ENCODE results near the gene TMEM86A. TPM values are rescaled to one million over a fixed set of nuclear protein-coding genes. Genes with fewer than 3 reads are reported as not detected.

TMEM86A gene
- total RNA-seq, 1 donor from 2014 or later = 7.4 TPM

DNA sequence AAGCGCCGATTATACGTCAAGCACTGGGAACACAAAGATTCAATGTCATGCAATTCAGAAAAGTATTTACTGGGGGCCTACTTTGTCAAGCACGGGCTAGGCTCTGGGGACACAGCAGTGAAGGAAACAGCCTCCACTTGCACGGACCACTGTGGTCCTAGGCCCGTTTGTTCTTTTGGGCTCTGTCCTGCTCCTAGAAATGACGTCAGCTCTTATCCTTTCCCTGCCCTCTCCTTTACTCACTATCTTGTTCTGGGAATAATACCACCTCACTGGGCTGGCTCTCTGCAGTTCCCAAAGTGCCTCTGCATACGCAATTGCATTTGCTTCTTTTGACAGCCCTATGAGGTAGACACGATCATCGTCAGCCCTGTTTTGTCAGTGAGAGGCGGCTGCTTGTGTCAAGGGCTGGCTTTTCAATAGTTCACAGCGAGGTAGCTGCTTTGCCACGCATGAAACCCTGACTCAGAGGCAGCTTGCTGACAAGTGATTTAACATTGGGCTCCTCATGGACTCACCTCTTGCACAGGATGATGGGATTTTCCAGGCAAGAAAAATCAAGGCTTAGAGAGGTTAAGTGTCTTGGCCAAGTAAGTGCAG, 50.3 kb downstream of the TMEM86A start:
- no peaks in the 10 kb centered on the region for H3K36me3 Mint-ChIP-seq
- H3K4me3 Mint-ChIP-seq = no peak overlapping the region
- peaks cover 29% of the 10 kb centered on the region for H3K27me3 Mint-ChIP-seq (ENCODE audit: low read depth)
- TF ChIP-seq CTCF (IDR thresholded peaks at IDR 0.05; ENCODE audit: unreplicated experiment) = no peak
- no peak for DNase-seq (ENCODE audit: low spot score in 2 of 2, unreplicated experiment in 2 of 2)
- H3K4me1 Mint-ChIP-seq = no peaks in the 10 kb centered on the region
- no peak overlapping the region for H3K27ac Mint-ChIP-seq
- H3K9me3 Mint-ChIP-seq = no peaks in the 10 kb centered on the region

DNA sequence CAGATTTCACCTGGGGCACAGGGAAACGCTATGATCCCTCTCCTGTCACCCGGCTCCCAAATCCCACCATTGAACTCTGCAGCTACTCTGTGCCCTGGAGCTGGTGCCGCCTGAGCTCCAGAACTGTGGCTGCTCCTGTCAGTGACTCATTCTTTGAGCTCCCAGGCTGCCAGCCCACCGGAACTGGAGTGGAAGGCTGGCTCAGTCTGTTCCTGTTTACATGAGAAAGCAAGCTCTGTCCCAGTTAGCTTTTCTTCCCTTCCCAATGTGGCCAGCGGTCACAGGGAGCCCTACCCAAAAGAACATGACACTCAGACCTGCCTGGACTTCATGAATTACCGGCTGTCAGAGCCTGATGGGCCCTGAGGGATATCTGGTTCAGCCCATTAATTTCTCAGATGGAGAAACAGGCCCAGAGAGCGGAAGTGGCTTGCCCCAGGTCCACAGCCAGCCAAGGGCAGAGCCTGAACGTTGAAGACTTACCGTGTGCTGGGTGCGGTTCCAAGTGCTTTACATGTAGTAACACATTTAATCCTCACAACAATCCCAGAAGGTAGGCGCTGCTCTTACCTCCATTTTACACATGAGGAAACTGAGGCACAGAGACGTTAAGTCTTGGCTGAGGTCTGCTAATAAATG, 51.2 kb downstream of the TMEM86A start:
- H3K27me3 Mint-ChIP-seq (ENCODE audit: low read depth) = peaks cover 33% of the 10 kb centered on the region
- no peaks in the 10 kb centered on the region for H3K9me3 Mint-ChIP-seq
- no peak for TF ChIP-seq CTCF (IDR thresholded peaks at IDR 0.05; ENCODE audit: unreplicated experiment)
- H3K4me1 Mint-ChIP-seq = no peaks in the 10 kb centered on the region
- no peak overlapping the region for H3K4me3 Mint-ChIP-seq
- no peak for DNase-seq (ENCODE audit: low spot score in 2 of 2, unreplicated experiment in 2 of 2)
- no peaks in the 10 kb centered on the region for H3K36me3 Mint-ChIP-seq
- no peak overlapping the region for H3K27ac Mint-ChIP-seq

GRCh38 chr11:18750944-18751343, 52.4 kb downstream of the TMEM86A start:
- Mint-ChIP-seq H3K9me3 (no peaks in the 10 kb centered on the region), H3K27ac (no peak overlapping the region), H3K36me3 (no peaks in the 10 kb centered on the region), H3K27me3 (ENCODE audit: low read depth) (peaks cover 39% of the 10 kb centered on the region), H3K4me3 (no peak overlapping the region), H3K4me1 (no peaks in the 10 kb centered on the region)
- TF ChIP-seq CTCF (IDR thresholded peaks at IDR 0.05; ENCODE audit: unreplicated experiment) = no peak
- DNase-seq (ENCODE audit: low spot score in 2 of 2, unreplicated experiment in 2 of 2) = no peak

- H3K27ac Mint-ChIP-seq = no peak overlapping the region
- peaks cover 43% of the 10 kb centered on the region for H3K27me3 Mint-ChIP-seq (ENCODE audit: low read depth)
- no peaks in the 10 kb centered on the region for H3K36me3 Mint-ChIP-seq
- no peak for DNase-seq (ENCODE audit: low spot score in 2 of 2, unreplicated experiment in 2 of 2)
- no peak for TF ChIP-seq CTCF (IDR thresholded peaks at IDR 0.05; ENCODE audit: unreplicated experiment)
- peaks cover 3% of the 10 kb centered on the region for H3K4me1 Mint-ChIP-seq
- no peak overlapping the region for H3K4me3 Mint-ChIP-seq
- no peaks in the 10 kb centered on the region for H3K9me3 Mint-ChIP-seq
Measured at GRCh38 chr11:18752502-18752901, 53.9 kb downstream of the TMEM86A start.

GRCh38 chr11:18754308-18754707, 55.7 kb downstream of the TMEM86A start:
- Mint-ChIP-seq H3K27me3 (ENCODE audit: low read depth) (peaks cover 54% of the 10 kb centered on the region), H3K4me1 (peaks cover 13% of the 10 kb centered on the region), H3K4me3 (no peak overlapping the region), H3K9me3 (no peaks in the 10 kb centered on the region), H3K27ac (no peak overlapping the region), H3K36me3 (no peaks in the 10 kb centered on the region)
- no peak for DNase-seq (ENCODE audit: low spot score in 2 of 2, unreplicated experiment in 2 of 2)
- no peak for TF ChIP-seq CTCF (IDR thresholded peaks at IDR 0.05; ENCODE audit: unreplicated experiment)

Other genes with a start within 250 kb of the TMEM86A start
- not detected in 3 replicates for gene LDHAL6A, start 242.9 kb upstream of the TMEM86A start, total RNA-seq
- gene TSG101, start 171.8 kb upstream of the TMEM86A start, total RNA-seq = 45.1 to 51.8 TPM (median 45.7 TPM) in 3 replicates
- 12.6 to 15.6 TPM (median 14.8 TPM) in 3 replicates for gene UEVLD, start 110.0 kb upstream of the TMEM86A start, total RNA-seq
- 7.6 to 8.9 TPM (median 8.0 TPM) in 3 replicates for gene MISFA, start 99.0 kb upstream of the TMEM86A start, total RNA-seq
- gene SPTY2D1, start 64.4 kb upstream of the TMEM86A start, total RNA-seq = 22.3 to 26.9 TPM (median 23.0 TPM) in 3 replicates
- gene IGSF22, start 27.4 kb downstream of the TMEM86A start, total RNA-seq = 0.24 to 0.47 TPM (median 0.45 TPM) in 3 replicates
- gene PTPN5, start 93.0 kb downstream of the TMEM86A start, total RNA-seq = 2.5 to 3.3 TPM (median 2.7 TPM) in 3 replicates
- gene MRGPRX1, start 240.6 kb downstream of the TMEM86A start, total RNA-seq = not detected in 3 replicates

All from mesothelial cell of epicardium (in vitro differentiated cells).